GM12878 (cell line): ENCODE data around the gene PRSS2. TPM values are rescaled to one million over a fixed set of nuclear protein-coding genes. Genes with fewer than 3 reads are reported as not detected.

Experiments used
- ATAC-seq: fragments of 200-7000 bp; cut with Tn5 transposase; 3 replicates; pipeline ENCODE4 v1.9.1; 2020; ENCODE audit warnings: mild to moderate bottlenecking, moderate library complexity
- BruUV-seq: library from RNA; stranded (reverse); fragments of 400-500 nt; replicated peaks from 2 replicates; lab custom pipeline; 2021; lab: Mats Ljungman, UMichigan
- CTCF ChIA-PET: fragments of 300-600 bp; sonication (Branson Sonifier 250); formaldehyde crosslinking; extraction: SDS; loops from one replicate; lab custom pipeline; 2021; ENCODE audit warnings: inconsistent platforms; lab: Yijun Ruan, JAX
- POLR2A ChIA-PET: fragments of 350-600 bp; formaldehyde crosslinking; extraction: SDS; loops from one replicate; lab custom pipeline; 2021; ENCODE audit warnings: inconsistent platforms; lab: Charles Lee
- RAD21 ChIA-PET: fragments of 300-600 bp; sonication (Branson Sonifier 250); formaldehyde crosslinking; loops from one replicate; lab custom pipeline; 2023; ENCODE audit warnings: antibody characterized with exemption; ENCODE audit not compliant: unreplicated experiment; lab: Charles Lee
- SMC1A ChIA-PET: fragments of 300-600 bp; sonication (Branson Sonifier 250); formaldehyde crosslinking; loops from one replicate; lab custom pipeline; 2023; ENCODE audit not compliant: unreplicated experiment, uncharacterized antibody; lab: Charles Lee
- DNase-seq: peaks from one replicate; pipeline ENCODE4 v3.0.0-alpha.2; 2011; ENCODE audit warnings: low read depth, low spot score
- FAIRE-seq: peaks from 3 replicates; lab custom pipeline; 2011; peaks lifted over from hg19 to GRCh38; lab: Jason Lieb, UNC
- H2AFZ ChIP-seq: 2 replicates; pipeline ENCODE4 v1.6.0; 2011; ENCODE audit warnings: low read depth, low read length, control low read depth; ENCODE audit not compliant: control insufficient read depth
- H3K27ac ChIP-seq: 2 replicates; pipeline ENCODE4 v1.5.1; 2011; ENCODE audit warnings: control low read depth; ENCODE audit not compliant: control insufficient read depth, insufficient read depth
- H3K27me3 ChIP-seq, 2 experiments: replicated peaks in 1 of 2; 2 replicates each; pipeline versions ENCODE4 v1.6.0 to v1.6.1; 2011; ENCODE audit warnings: low read length in 1 of 2; ENCODE audit not compliant: control insufficient read depth in 2 of 2, insufficient read depth in 2 of 2
- H3K36me3 ChIP-seq, 2 experiments: 2 replicates each; pipeline ENCODE4 v1.5.1; 2011; ENCODE audit warnings: low read length in 1 of 2; ENCODE audit not compliant: control insufficient read depth in 2 of 2, insufficient read depth in 2 of 2
- H3K4me1 ChIP-seq: 2 replicates; pipeline ENCODE4 v1.6.1; 2011; ENCODE audit warnings: mild to moderate bottlenecking, low read length, moderate library complexity, mixed read lengths; ENCODE audit not compliant: control insufficient read depth, insufficient read depth
- H3K4me2 ChIP-seq: 2 replicates; pipeline ENCODE4 v1.6.0; 2011; ENCODE audit warnings: control low read depth; ENCODE audit not compliant: control insufficient read depth, insufficient read depth
- H3K4me3 ChIP-seq: fragments of 200-600 bp; sonication (generic); 2 replicates; pipeline ENCODE4 v1.5.1; 2016
- H3K79me2 ChIP-seq: 2 replicates; pipeline ENCODE4 v1.6.0; 2011; ENCODE audit warnings: low read length; ENCODE audit not compliant: control insufficient read depth, insufficient read depth
- H3K9ac ChIP-seq: 2 replicates; pipeline ENCODE4 v1.8.0; 2011; ENCODE audit warnings: low read length, control low read depth, mixed read lengths; ENCODE audit not compliant: control insufficient read depth, insufficient read depth
- H3K9me3 ChIP-seq: replicated peaks from 3 replicates; pipeline ENCODE4 v1.5.1; 2011; ENCODE audit warnings: mild to moderate bottlenecking, low read length; ENCODE audit not compliant: control insufficient read depth, insufficient read depth
- H4K20me1 ChIP-seq: 2 replicates; pipeline ENCODE4 v1.6.0; 2011; ENCODE audit not compliant: control insufficient read depth, insufficient read depth
- BACH1 ChIP-seq: fragments of 450-650 bp; IDR thresholded peaks from 2 replicates; pipeline ENCODE4 v1.6.1; 2017; ENCODE audit warnings: mild to moderate bottlenecking, borderline replicate concordance
- E4F1 ChIP-seq: fragments of 450-650 bp; IDR thresholded peaks from 2 replicates; pipeline ENCODE4 v1.6.1; 2018; ENCODE audit warnings: borderline replicate concordance, mild to moderate bottlenecking; ENCODE audit not compliant: partially characterized antibody
- IKZF1 ChIP-seq: fragments of 450-650 bp; conservative IDR thresholded peaks from 2 replicates; pipeline ENCODE4 v1.6.1; 2017; ENCODE audit warnings: antibody characterized with exemption, mild to moderate bottlenecking
- KLF5 ChIP-seq: fragments of 450-650 bp; IDR thresholded peaks from 2 replicates; pipeline ENCODE4 v1.6.1; 2014; ENCODE audit warnings: mild to moderate bottlenecking; ENCODE audit not compliant: partially characterized antibody
- MLLT1 ChIP-seq: fragments of 450-650 bp; IDR thresholded peaks from 2 replicates; pipeline ENCODE4 v1.6.1; 2016; ENCODE audit warnings: mild to moderate bottlenecking
- MXI1 ChIP-seq: fragments of 150-350 bp; IDR thresholded peaks from 2 replicates; pipeline ENCODE4 v1.6.1; 2011; ENCODE audit warnings: low read depth, mild to moderate bottlenecking, inconsistent platforms, low read length, improper control_type of control experiment
- NBN ChIP-seq: fragments of 450-650 bp; IDR thresholded peaks from 2 replicates; pipeline ENCODE4 v1.6.1; 2016
- NFIC ChIP-seq: IDR thresholded peaks from 2 replicates; pipeline ENCODE4 v1.6.1; 2012; ENCODE audit warnings: low read depth, mild to moderate bottlenecking, inconsistent platforms, low read length, moderate library complexity
- NKRF ChIP-seq: fragments of 450-650 bp; conservative IDR thresholded peaks from 2 replicates; pipeline ENCODE4 v1.6.1; 2017; ENCODE audit warnings: mild to moderate bottlenecking, moderate library complexity
- POLR2AphosphoS5 ChIP-seq: IDR thresholded peaks from 2 replicates; pipeline ENCODE4 v1.6.1; 2011; ENCODE audit warnings: mild to moderate bottlenecking, low read length, inconsistent platforms
- WGBS: methylation state at CpG from one replicate; pipeline ENCODE4 v1.1.6; 2016; ENCODE audit warnings: low lambda C conversion rate; ENCODE audit not compliant: insufficient replicate concordance, insufficient coverage; ENCODE audit errors: missing lambda C conversion rate; 5-methylcytosine and 5-hydroxymethylcytosine counted together
- in situ Hi-C: fragments of 300-500 bp; cut with MboI; formaldehyde crosslinking; loops from 9 replicates; pipeline ENCODE4 v1.14.3; 2018; ENCODE audit warnings: mixed read lengths
- intact Hi-C: fragments of 100-400 bp; cut with micrococcal nuclease; formaldehyde crosslinking; loops from one replicate; pipeline ENCODE4 v1.14.2; 2022; ENCODE audit not compliant: unreplicated experiment
- polyA plus RNA-seq, 11 experiments: library from polyadenylated mRNA; depleted of rRNA in 4 of 11; unstranded in 6 of 11; stranded (reverse) in 5 of 11; fragments of >200 nt; fragmentation: Nextera tagmentation in 4 of 11; fragmentation: Illumina TruSeq in 1 of 11; extraction: Ambion mirVana in 4 of 11; extraction: Trizol in 1 of 11; gene quantifications; 1 replicate in 1 of 11; 2 replicates in 10 of 11; pipeline versions ENCODE4 v1.2.1 to v1.2.3, GENCODE V29; 2011 to 2016; ENCODE audit warnings: inconsistent platforms in 2 of 11, missing spikeins in 2 of 11, low read depth in 1 of 11
- total RNA-seq, 4 experiments: library from RNA; depleted of rRNA in 3 of 4; stranded (reverse); fragments of >200 nt in 3 of 4; fragmentation: Illumina TruSeq in 1 of 4; extraction: Trizol in 1 of 4; gene quantifications; 2 replicates each; pipeline versions ENCODE4 v1.2.1 to v1.2.3, GENCODE V29; 2013 to 2021

PRSS2 gene
- total and polyA plus RNA-seq, 10 of the 15 experiments (the other 5 are each of a cell fraction or from before 2014, with no cell fraction given) = 0.21 to 28.8 (median 0.41) TPM; not detected in 7

- TF ChIP-seq BACH1 (no peak), NBN (0 out of 2 replicates have a peak, but pooled peaks have one; percentile 47)
Measured at GRCh38 chr7:142797391-142798377, 26.9 kb downstream of the PRSS2 start (continued).

- no TSS peak for BruUV-seq
- ATAC-seq (peak; percentile 12), FAIRE-seq (peak; percentile 38), DNase-seq (no peak)
- H3K9ac ChIP-seq = peak overlapping the region; percentile 66; the same call in 1 of the 2 replicates
- peak overlapping the region; percentile 96 for H3K4me2 ChIP-seq
- H3K36me3 ChIP-seq = peaks cover 0 to 2% of the 10 kb centered on the region in 2 experiments; a peak in 2 of 4 replicates
- SMC1A ChIA-PET = interaction anchor here (1.4 to 24.6 kb wide), 6 partner anchors 8 to 211 kb away, joined by 3 to 786 read pairs (median 8); no protein-coding TSS in a partner anchor
- H3K4me1 ChIP-seq = peaks cover 6% of the 10 kb centered on the region
- CTCF ChIA-PET = interaction anchor here (0.7 to 28.6 kb wide), 6 partner anchors 7 to 217 kb away, joined by 3 to 1055 read pairs (median 4); no protein-coding TSS in a partner anchor
- in situ Hi-C loops = no loop called here
- peak overlapping the region; percentile 62 for H3K27ac ChIP-seq
- no peak overlapping the region for H2AFZ ChIP-seq
- peak overlapping the region; percentile 71; the same call in 1 of the 2 replicates for H3K4me3 ChIP-seq
- H3K79me2 ChIP-seq = peaks cover 10% of the 10 kb centered on the region
- WGBS = 76% methylated on average over 11 of the region's 11 CpGs
- POLR2A ChIA-PET = interaction anchor here (1.1 to 16.4 kb wide), 7 partner anchors 9 to 37 kb away, joined by 3 to 325 read pairs (median 5); no protein-coding TSS in a partner anchor
- RAD21 ChIA-PET = interaction anchor here (1.1 to 20.4 kb wide), 6 partner anchors 11 to 214 kb away, joined by 3 to 813 read pairs (median 6); partner anchors contain the start of gene PRSS2
- H3K27me3 ChIP-seq = no peaks in the 10 kb centered on the region
- TF ChIP-seq MXI1 (no peak), NKRF (0 out of 2 replicates have a peak, but pooled peaks have one; percentile 35), IKZF1 (0 out of 2 replicates have a peak, but pooled peaks have one; percentile 14), NBN (0 out of 2 replicates have a peak, but pooled peaks have one; percentile 27), MLLT1 (peak; percentile 96), NFIC (no peak), KLF5 (no peak), POLR2AphosphoS5 (peak; percentile 31; the same call in 1 of the 2 replicates), E4F1 (no peak)
- H4K20me1 ChIP-seq = no peaks in the 10 kb centered on the region
- intact Hi-C loops = no loop called here
- no peaks in the 10 kb centered on the region for H3K9me3 ChIP-seq
Measured at GRCh38 chr7:142798451-142799436, 28.0 kb downstream of the PRSS2 start.
